Stimulated activated CD8-positive, alpha-beta memory T cell treated with anti-CD3 and anti-CD28 coated beads, Interleukin-12 subunit alpha, Interleukin-12 subunit beta, amount 100 ng/mL, for 24 hours (primary cell): ENCODE measurements around the gene NPNT.

Experiments
- DNase-seq: peaks from one replicate; pipeline ENCODE4 v3.0.0-alpha.2; 2020; ENCODE audit errors: extremely low read depth

The NPNT gene

GRCh38 chr4:105917171-105917685, 22.0 kb downstream of the NPNT start:
- no peak for DNase-seq

- no peak for DNase-seq
Measured at GRCh38 chr4:105921301-105921700, 26.0 kb downstream of the NPNT start.

GRCh38 chr4:105923497-105924238, 28.4 kb downstream of the NPNT start:
- DNase-seq, result no peak

GRCh38 chr4:105924341-105924740, 29.1 kb downstream of the NPNT start:
- DNase-seq, result no peak

- no peak for DNase-seq
Measured at GRCh38 chr4:105930698-105931097, 35.4 kb downstream of the NPNT start.

GRCh38 chr4:105933083-105933482, 37.8 kb downstream of the NPNT start:
- DNase-seq, result no peak

- DNase-seq, result no peak
Measured at GRCh38 chr4:105934386-105934785, 39.1 kb downstream of the NPNT start.

GRCh38 chr4:105936901-105937300, 41.6 kb downstream of the NPNT start:
- DNase-seq, result no peak

GRCh38 chr4:105937759-105938158, 42.5 kb downstream of the NPNT start:
- no peak for DNase-seq

- DNase-seq, result no peak
Measured at GRCh38 chr4:105943234-105943633, 48.0 kb downstream of the NPNT start.

- no peak for DNase-seq
Measured at GRCh38 chr4:105944540-105944939, 49.3 kb downstream of the NPNT start.

- no peak for DNase-seq
Measured at GRCh38 chr4:105946771-105947170, 51.5 kb downstream of the NPNT start.

GRCh38 chr4:105950701-105951100, 55.4 kb downstream of the NPNT start:
- no peak for DNase-seq

- DNase-seq, result no peak
Measured at GRCh38 chr4:105951198-105951597, 55.9 kb downstream of the NPNT start.

- no peak for DNase-seq
Measured at GRCh38 chr4:105952591-105952990, 57.3 kb downstream of the NPNT start.

GRCh38 chr4:105956569-105956968, 61.3 kb downstream of the NPNT start:
- no peak for DNase-seq

GRCh38 chr4:105957680-105958079, 62.4 kb downstream of the NPNT start:
- DNase-seq, result no peak

GRCh38 chr4:105963461-105964400, 68.5 kb downstream of the NPNT start:
- no peak for DNase-seq

- DNase-seq, result no peak
Measured at GRCh38 chr4:105965183-105965800, 70.0 kb downstream of the NPNT start.

- no peak for DNase-seq
Measured at GRCh38 chr4:105966051-105966450, 70.8 kb downstream of the NPNT start.

- no peak for DNase-seq
Measured at GRCh38 chr4:105967058-105967658, 71.9 kb downstream of the NPNT start.

- DNase-seq, result no peak
Measured at GRCh38 chr4:105969575-105969974, 74.3 kb downstream of the NPNT start.
